ENCODE results near the gene UBASH3A. TPM values are rescaled to one million over a fixed set of nuclear protein-coding genes. Genes with fewer than 3 reads are reported as not detected.

UBASH3A gene
- total RNA-seq, 1 donor = not detected

DNA sequence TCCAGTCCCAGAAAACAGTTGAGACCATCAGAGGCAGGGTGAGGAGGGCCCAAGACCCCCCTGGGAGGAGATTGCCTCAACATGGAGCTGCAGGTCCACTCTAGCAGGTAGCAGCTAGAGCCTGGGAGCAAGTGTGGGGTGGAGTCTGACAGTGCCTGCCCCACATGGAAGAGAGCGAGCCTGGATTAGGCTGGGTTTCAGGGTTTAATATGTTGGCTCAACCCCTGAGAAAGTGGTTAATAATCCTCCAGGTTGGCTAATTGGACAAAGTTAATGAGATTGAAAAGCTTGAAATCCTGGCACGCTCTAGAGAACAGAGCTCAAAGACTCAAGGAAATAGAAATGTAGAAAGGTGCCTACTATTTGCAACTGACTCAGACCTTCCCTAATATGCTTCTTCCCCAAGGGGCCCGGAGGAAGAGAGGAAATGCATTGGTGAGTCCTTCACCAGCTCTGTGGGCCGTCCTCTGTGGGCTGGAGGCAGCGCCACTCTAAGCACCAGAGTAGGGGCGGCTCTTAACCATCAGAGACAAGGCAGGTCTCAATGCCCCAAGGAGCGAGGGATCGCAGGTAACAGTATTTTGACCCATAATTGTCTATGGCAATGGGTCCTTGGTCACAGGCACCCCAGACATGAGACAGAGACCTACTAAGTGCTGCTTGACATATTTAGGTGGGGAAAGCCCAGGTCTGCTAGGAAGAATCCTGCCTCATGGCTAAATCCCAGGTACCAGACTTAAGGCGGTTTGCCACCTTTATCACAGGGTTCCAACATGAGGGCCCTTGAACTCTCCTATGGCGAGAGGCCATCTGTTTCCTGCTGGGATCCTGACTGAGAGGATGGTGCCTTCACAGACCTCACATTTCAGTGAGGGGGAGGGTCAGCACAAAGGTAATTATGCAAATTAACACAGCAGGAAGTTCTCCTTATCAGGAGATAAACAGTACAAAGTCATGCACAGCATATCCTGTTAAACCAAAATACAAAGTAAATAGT is 58.5 kb downstream of the UBASH3A start:
- no peak overlapping the region for H3K4me3 ChIP-seq (ENCODE audit: low read depth, low read length)
- no peak for TF ChIP-seq CTCF (IDR thresholded peaks at IDR 0.05; ENCODE audit: insufficient read depth, low read depth, low read length)
- DNase-seq (ENCODE audit: low read depth) = no peak

DNA sequence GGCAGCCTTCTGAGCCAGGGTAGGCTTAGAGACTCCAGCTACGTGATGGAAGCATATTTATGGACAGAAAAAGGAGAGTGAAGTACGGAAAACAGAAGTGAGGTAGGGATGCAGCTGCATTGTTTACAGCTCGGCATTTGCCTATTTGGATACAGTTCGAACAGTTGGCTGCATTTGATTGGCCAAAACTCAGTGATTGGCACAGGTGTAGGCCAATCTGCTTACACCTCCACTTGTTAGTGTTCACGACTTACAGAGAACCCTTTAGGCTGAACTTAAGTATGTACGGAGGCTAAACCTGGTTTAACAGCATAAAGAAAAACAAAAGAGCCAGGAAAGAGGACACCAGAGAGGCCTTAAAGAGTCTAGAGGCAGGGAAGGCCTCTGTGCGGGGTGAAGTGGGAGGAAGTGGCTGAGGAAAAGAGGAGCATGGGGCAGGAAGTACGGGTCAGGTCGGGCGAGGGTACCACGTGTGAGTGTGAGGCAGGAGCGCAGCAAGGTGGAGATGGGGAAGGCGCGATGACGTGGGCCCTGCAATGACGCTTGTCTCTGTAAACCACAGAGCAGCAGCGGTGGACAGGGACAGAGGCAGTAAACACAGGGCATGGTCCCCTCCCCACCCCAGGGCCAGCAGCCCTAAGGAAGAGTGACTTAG is 60.3 kb downstream of the UBASH3A start:
- TF ChIP-seq CTCF (IDR thresholded peaks at IDR 0.05; ENCODE audit: insufficient read depth, low read depth, low read length) = no peak
- H3K4me3 ChIP-seq (ENCODE audit: low read depth, low read length) = no peak overlapping the region
- peak; percentile 45 for DNase-seq (ENCODE audit: low read depth)

GRCh38 chr21:42465008-42465802 is 61.5 kb downstream of the UBASH3A start:
- H3K4me3 ChIP-seq (ENCODE audit: low read depth, low read length) = no peak overlapping the region
- TF ChIP-seq CTCF (IDR thresholded peaks at IDR 0.05; ENCODE audit: insufficient read depth, low read depth, low read length) = no peak
- DNase-seq (ENCODE audit: low read depth) = no peak

DNA sequence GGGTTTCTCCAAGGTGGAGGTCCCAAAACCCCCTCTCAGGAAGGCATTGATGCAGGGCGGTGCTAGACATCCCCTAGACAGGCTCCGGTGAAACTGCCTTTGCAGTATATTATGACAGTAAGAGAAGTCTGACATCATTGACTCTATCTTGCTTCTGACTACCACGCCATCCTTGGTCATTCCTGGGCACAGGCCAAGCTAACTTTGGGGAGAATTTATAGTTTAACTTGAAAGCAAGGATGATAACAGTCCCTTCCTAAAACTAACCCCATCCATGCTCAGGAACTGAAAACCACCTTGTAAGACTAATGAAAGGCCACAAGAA is 62.1 kb downstream of the UBASH3A start:
- no peak for DNase-seq (ENCODE audit: low read depth)
- no peak for TF ChIP-seq CTCF (IDR thresholded peaks at IDR 0.05; ENCODE audit: insufficient read depth, low read depth, low read length)
- no peak overlapping the region for H3K4me3 ChIP-seq (ENCODE audit: low read depth, low read length)

DNA sequence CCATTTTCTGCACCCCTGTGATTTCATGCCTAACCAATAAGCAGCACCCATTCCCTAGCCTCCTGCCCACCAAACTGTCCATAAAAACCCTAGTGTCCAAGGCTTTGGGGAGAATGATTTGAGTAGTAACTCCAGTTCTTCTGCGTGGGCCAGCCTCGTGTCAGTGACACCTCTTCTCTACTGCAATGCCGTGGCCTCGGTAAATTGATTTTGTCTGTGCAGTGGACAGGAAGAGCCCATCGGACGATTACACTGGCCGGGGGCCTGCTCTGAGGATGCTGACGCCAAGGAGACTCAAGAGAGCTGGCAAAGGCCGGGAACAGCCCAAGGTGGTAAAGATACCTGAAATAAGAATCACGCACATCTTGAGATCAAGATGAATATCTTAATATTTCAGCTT is 63.0 kb downstream of the UBASH3A start:
- DNase-seq (ENCODE audit: low read depth) = no peak
- TF ChIP-seq CTCF (IDR thresholded peaks at IDR 0.05; ENCODE audit: insufficient read depth, low read depth, low read length) = no peak

GRCh38 chr21:42467140-42467983 is 63.7 kb downstream of the UBASH3A start:
- DNase-seq (ENCODE audit: low read depth) = peak; percentile 39
- peak; percentile 36 for TF ChIP-seq CTCF (IDR thresholded peaks at IDR 0.05; ENCODE audit: insufficient read depth, low read depth, low read length)
- H3K4me3 ChIP-seq (ENCODE audit: low read depth, low read length) = no peak overlapping the region

More for the DNA sequence above, 63.0 kb downstream of the UBASH3A start:
- no peak overlapping the region for H3K4me3 ChIP-seq (ENCODE audit: low read depth, low read length)

Data from fibroblast of villous mesenchyme (primary cell).